ENCODE data around the gene CHCT1.

CHCT1 gene

GRCh38 chr17:60443713-60444112, 21.4 kb downstream of the CHCT1 start:
- peaks cover 23% of the 10 kb centered on the region for H3K36me3 ChIP-seq (ENCODE audit: control insufficient read depth, insufficient read depth, low read length)
- H3K4me1 ChIP-seq (ENCODE audit: control insufficient read depth, insufficient read depth, low read length, poor library complexity, severe bottlenecking), result peaks cover 15% of the 10 kb centered on the region
- WGBS, 2 experiments (ENCODE audit: insufficient coverage in 2 of 2), result 92 to 93% methylated on average over 6 of the region's 6 CpGs
- H3K4me3 ChIP-seq (ENCODE audit: extremely low read depth, insufficient read depth, low read length, poor library complexity, severe bottlenecking), result no peak overlapping the region
- H3K27ac ChIP-seq (ENCODE audit: low read depth, low read length, severe bottlenecking), result no peak overlapping the region
- no peaks in the 10 kb centered on the region for H3K9me3 ChIP-seq (ENCODE audit: control insufficient read depth, low read length)

- peaks cover 32% of the 10 kb centered on the region for H3K36me3 ChIP-seq (ENCODE audit: control insufficient read depth, insufficient read depth, low read length)
Measured at GRCh38 chr17:60445144-60445543, 22.9 kb downstream of the CHCT1 start.

GRCh38 chr17:60447375-60447774, 25.1 kb downstream of the CHCT1 start:
- peaks cover 52% of the 10 kb centered on the region for H3K36me3 ChIP-seq (ENCODE audit: control insufficient read depth, insufficient read depth, low read length)
- WGBS, 2 experiments (ENCODE audit: insufficient coverage in 2 of 2), result 90 to 100% methylated on average over 3 to 6 of the region's 8 CpGs
- peaks cover 15% of the 10 kb centered on the region for H3K4me1 ChIP-seq (ENCODE audit: control insufficient read depth, insufficient read depth, low read length, poor library complexity, severe bottlenecking)
- no peak overlapping the region for H3K4me3 ChIP-seq (ENCODE audit: extremely low read depth, insufficient read depth, low read length, poor library complexity, severe bottlenecking)
- no peak overlapping the region for H3K27ac ChIP-seq (ENCODE audit: low read depth, low read length, severe bottlenecking)
- H3K9me3 ChIP-seq (ENCODE audit: control insufficient read depth, low read length), result no peaks in the 10 kb centered on the region

More at GRCh38 chr17:60445144-60445543, 22.9 kb downstream of the CHCT1 start:
- no peak overlapping the region for H3K27ac ChIP-seq (ENCODE audit: low read depth, low read length, severe bottlenecking)
- H3K4me3 ChIP-seq (ENCODE audit: extremely low read depth, insufficient read depth, low read length, poor library complexity, severe bottlenecking), result no peak overlapping the region
- H3K9me3 ChIP-seq (ENCODE audit: control insufficient read depth, low read length), result no peaks in the 10 kb centered on the region
- peaks cover 15% of the 10 kb centered on the region for H3K4me1 ChIP-seq (ENCODE audit: control insufficient read depth, insufficient read depth, low read length, poor library complexity, severe bottlenecking)

GRCh38 chr17:60451071-60451470, 28.8 kb downstream of the CHCT1 start:
- Histone ChIP-seq H3K27ac (ENCODE audit: low read depth, low read length, severe bottlenecking) (no peak overlapping the region), H3K4me1 (ENCODE audit: control insufficient read depth, insufficient read depth, low read length, poor library complexity, severe bottlenecking) (no peaks in the 10 kb centered on the region), H3K9me3 (ENCODE audit: control insufficient read depth, low read length) (no peaks in the 10 kb centered on the region), H3K36me3 (ENCODE audit: control insufficient read depth, insufficient read depth, low read length) (peaks cover 68% of the 10 kb centered on the region), H3K4me3 (ENCODE audit: extremely low read depth, insufficient read depth, low read length, poor library complexity, severe bottlenecking) (no peak overlapping the region)
- WGBS, 2 experiments (ENCODE audit: insufficient coverage in 2 of 2), result no CpG with 5 or more reads among the region's 1 CpG

- Histone ChIP-seq H3K9me3 (ENCODE audit: control insufficient read depth, low read length) (no peaks in the 10 kb centered on the region), H3K36me3 (ENCODE audit: control insufficient read depth, insufficient read depth, low read length) (peaks cover 70% of the 10 kb centered on the region), H3K27ac (ENCODE audit: low read depth, low read length, severe bottlenecking) (no peak overlapping the region), H3K4me3 (ENCODE audit: extremely low read depth, insufficient read depth, low read length, poor library complexity, severe bottlenecking) (no peak overlapping the region), H3K4me1 (ENCODE audit: control insufficient read depth, insufficient read depth, low read length, poor library complexity, severe bottlenecking) (no peaks in the 10 kb centered on the region)
Measured at GRCh38 chr17:60451965-60452364, 29.7 kb downstream of the CHCT1 start.

- Histone ChIP-seq H3K27ac (ENCODE audit: low read depth, low read length, severe bottlenecking) (no peak overlapping the region), H3K4me1 (ENCODE audit: control insufficient read depth, insufficient read depth, low read length, poor library complexity, severe bottlenecking) (no peaks in the 10 kb centered on the region), H3K36me3 (ENCODE audit: control insufficient read depth, insufficient read depth, low read length) (peaks cover 80% of the 10 kb centered on the region), H3K9me3 (ENCODE audit: control insufficient read depth, low read length) (no peaks in the 10 kb centered on the region), H3K4me3 (ENCODE audit: extremely low read depth, insufficient read depth, low read length, poor library complexity, severe bottlenecking) (no peak overlapping the region)
- WGBS, 2 experiments (ENCODE audit: insufficient coverage in 2 of 2), result 100% methylated on average over 3 of the region's 4 CpGs; no CpG with 5 or more reads in 1 of the 2 experiments
Measured at GRCh38 chr17:60455378-60455777, 33.1 kb downstream of the CHCT1 start.

- no peak overlapping the region for H3K4me3 ChIP-seq (ENCODE audit: extremely low read depth, insufficient read depth, low read length, poor library complexity, severe bottlenecking)
- peaks cover 78% of the 10 kb centered on the region for H3K36me3 ChIP-seq (ENCODE audit: control insufficient read depth, insufficient read depth, low read length)
- H3K27ac ChIP-seq (ENCODE audit: low read depth, low read length, severe bottlenecking), result no peak overlapping the region
- WGBS, 2 experiments (ENCODE audit: insufficient coverage in 2 of 2), result 82 to 100% methylated on average over 2 of the region's 2 CpGs
- H3K4me1 ChIP-seq (ENCODE audit: control insufficient read depth, insufficient read depth, low read length, poor library complexity, severe bottlenecking), result no peaks in the 10 kb centered on the region
- H3K9me3 ChIP-seq (ENCODE audit: control insufficient read depth, low read length), result no peaks in the 10 kb centered on the region
Measured at GRCh38 chr17:60457148-60457547, 34.9 kb downstream of the CHCT1 start.

- H3K9me3 ChIP-seq (ENCODE audit: control insufficient read depth, low read length), result no peaks in the 10 kb centered on the region
- no peak overlapping the region for H3K4me3 ChIP-seq (ENCODE audit: extremely low read depth, insufficient read depth, low read length, poor library complexity, severe bottlenecking)
- peaks cover 92% of the 10 kb centered on the region for H3K36me3 ChIP-seq (ENCODE audit: control insufficient read depth, insufficient read depth, low read length)
- H3K27ac ChIP-seq (ENCODE audit: low read depth, low read length, severe bottlenecking), result no peak overlapping the region
- WGBS, 2 experiments (ENCODE audit: insufficient coverage in 2 of 2), result no CpG with 5 or more reads among the region's 1 CpG
- H3K4me1 ChIP-seq (ENCODE audit: control insufficient read depth, insufficient read depth, low read length, poor library complexity, severe bottlenecking), result no peaks in the 10 kb centered on the region
Measured at GRCh38 chr17:60461584-60461983, 39.3 kb downstream of the CHCT1 start.

- Histone ChIP-seq H3K9me3 (ENCODE audit: control insufficient read depth, low read length) (no peaks in the 10 kb centered on the region), H3K36me3 (ENCODE audit: control insufficient read depth, insufficient read depth, low read length) (peaks cover 85% of the 10 kb centered on the region), H3K27ac (ENCODE audit: low read depth, low read length, severe bottlenecking) (no peak overlapping the region), H3K4me1 (ENCODE audit: control insufficient read depth, insufficient read depth, low read length, poor library complexity, severe bottlenecking) (no peaks in the 10 kb centered on the region), H3K4me3 (ENCODE audit: extremely low read depth, insufficient read depth, low read length, poor library complexity, severe bottlenecking) (no peak overlapping the region)
- 92 to 100% methylated on average over 2 of the region's 4 CpGs for WGBS, 2 experiments (ENCODE audit: insufficient coverage in 2 of 2)
Measured at GRCh38 chr17:60463157-60463835, 41.0 kb downstream of the CHCT1 start.

GRCh38 chr17:60464343-60464742, 42.1 kb downstream of the CHCT1 start:
- Histone ChIP-seq H3K9me3 (ENCODE audit: control insufficient read depth, low read length) (no peaks in the 10 kb centered on the region), H3K27ac (ENCODE audit: low read depth, low read length, severe bottlenecking) (no peak overlapping the region), H3K4me1 (ENCODE audit: control insufficient read depth, insufficient read depth, low read length, poor library complexity, severe bottlenecking) (no peaks in the 10 kb centered on the region), H3K4me3 (ENCODE audit: extremely low read depth, insufficient read depth, low read length, poor library complexity, severe bottlenecking) (no peak overlapping the region), H3K36me3 (ENCODE audit: control insufficient read depth, insufficient read depth, low read length) (peaks cover 78% of the 10 kb centered on the region)
- WGBS, 2 experiments (ENCODE audit: insufficient coverage in 2 of 2), result no CpG with 5 or more reads among the region's 1 CpG

- no peak overlapping the region for H3K4me3 ChIP-seq (ENCODE audit: extremely low read depth, insufficient read depth, low read length, poor library complexity, severe bottlenecking)
- no peak overlapping the region for H3K27ac ChIP-seq (ENCODE audit: low read depth, low read length, severe bottlenecking)
- no peaks in the 10 kb centered on the region for H3K4me1 ChIP-seq (ENCODE audit: control insufficient read depth, insufficient read depth, low read length, poor library complexity, severe bottlenecking)
- peaks cover 4% of the 10 kb centered on the region for H3K9me3 ChIP-seq (ENCODE audit: control insufficient read depth, low read length)
- peaks cover 72% of the 10 kb centered on the region for H3K36me3 ChIP-seq (ENCODE audit: control insufficient read depth, insufficient read depth, low read length)
Measured at GRCh38 chr17:60468371-60468770, 46.1 kb downstream of the CHCT1 start.

Data from mesodermal cell (in vitro differentiated cells).